Gastroesophageal sphincter (tissue), 3 donors: ENCODE data around the gene CAMK1D.

Source experiments
- EP300 ChIP-seq: sonication (generic); formaldehyde crosslinking; IDR thresholded peaks from one replicate; pipeline ENCODE4 v1.6.1; 2017; ENCODE audit warnings: antibody characterized with exemption, mild to moderate bottlenecking
- POLR2A ChIP-seq, 2 donors: fragments of 450-650 bp; IDR thresholded peaks; one replicate each; pipeline ENCODE4 v1.6.1; 2017; ENCODE audit warnings: antibody characterized with exemption in 2 of 2, mild to moderate bottlenecking in 2 of 2, moderate library complexity in 1 of 2
- TF ChIP-seq, protein P1 (sequence below), 4 experiments: fragments of 200-600 bp in 2 of 4; fragments of 450-650 bp in 2 of 4; sonication (generic) in 1 of 4; IDR thresholded peaks; one replicate each; pipeline ENCODE4 v1.5.1; 2017 to 2019; ENCODE audit warnings: antibody characterized with exemption in 4 of 4, mild to moderate bottlenecking in 2 of 4, moderate library complexity in 2 of 4

DNA sequence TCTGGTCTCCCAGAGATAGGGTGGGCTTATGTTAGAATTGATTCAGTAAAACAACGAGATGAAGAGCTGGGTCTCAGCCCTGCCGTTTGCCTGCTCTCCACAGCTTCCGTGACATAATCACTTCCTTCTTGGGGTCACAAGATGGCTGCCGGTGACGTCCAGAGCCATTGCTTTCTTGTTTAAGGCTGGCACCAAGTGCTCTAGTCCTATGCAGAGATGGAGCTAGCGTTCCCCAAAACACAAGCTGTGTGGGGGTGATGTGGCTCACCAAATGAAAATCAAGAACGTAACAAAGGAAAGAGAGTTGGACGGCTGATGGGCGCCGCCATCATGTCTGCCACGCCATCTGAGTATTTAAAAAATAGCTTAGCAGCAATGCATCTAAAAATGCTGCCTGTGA, 296.1 kb downstream of the CAMK1D start:
- no peak for TF ChIP-seq EP300
- TF ChIP-seq POLR2A (IDR thresholded peaks at IDR 0.05): no peak
- TF ChIP-seq, protein P1, sequence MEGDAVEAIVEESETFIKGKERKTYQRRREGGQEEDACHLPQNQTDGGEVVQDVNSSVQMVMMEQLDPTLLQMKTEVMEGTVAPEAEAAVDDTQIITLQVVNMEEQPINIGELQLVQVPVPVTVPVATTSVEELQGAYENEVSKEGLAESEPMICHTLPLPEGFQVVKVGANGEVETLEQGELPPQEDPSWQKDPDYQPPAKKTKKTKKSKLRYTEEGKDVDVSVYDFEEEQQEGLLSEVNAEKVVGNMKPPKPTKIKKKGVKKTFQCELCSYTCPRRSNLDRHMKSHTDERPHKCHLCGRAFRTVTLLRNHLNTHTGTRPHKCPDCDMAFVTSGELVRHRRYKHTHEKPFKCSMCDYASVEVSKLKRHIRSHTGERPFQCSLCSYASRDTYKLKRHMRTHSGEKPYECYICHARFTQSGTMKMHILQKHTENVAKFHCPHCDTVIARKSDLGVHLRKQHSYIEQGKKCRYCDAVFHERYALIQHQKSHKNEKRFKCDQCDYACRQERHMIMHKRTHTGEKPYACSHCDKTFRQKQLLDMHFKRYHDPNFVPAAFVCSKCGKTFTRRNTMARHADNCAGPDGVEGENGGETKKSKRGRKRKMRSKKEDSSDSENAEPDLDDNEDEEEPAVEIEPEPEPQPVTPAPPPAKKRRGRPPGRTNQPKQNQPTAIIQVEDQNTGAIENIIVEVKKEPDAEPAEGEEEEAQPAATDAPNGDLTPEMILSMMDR (IDR thresholded peaks at IDR 0.05): no peak
